Measurements from ENCODE around the gene SCN1A.

Gene SCN1A

GRCh38 chr2:166057370-166058164 lies 70.3 kb downstream of the SCN1A start:
- peak in 1 of 2 experiments; percentile 35 for DNase-seq (ENCODE audit: low read depth in 1 of 2, low spot score in 1 of 2)
- TF ChIP-seq JUND (IDR thresholded peaks at IDR 0.05; ENCODE audit: low read depth): no peak
- in situ Hi-C loops (cut with HindIII; ENCODE audit: low pct_unique_long_range_greater_than_20kb, low sequenced_read_pairs): no loop called here

- in situ Hi-C loops (cut with HindIII; ENCODE audit: low pct_unique_long_range_greater_than_20kb, low sequenced_read_pairs): no loop called here
- TF ChIP-seq JUND (IDR thresholded peaks at IDR 0.05; ENCODE audit: low read depth): no peak
Measured at GRCh38 chr2:166044853-166045483, 82.9 kb downstream of the SCN1A start.

GRCh38 chr2:166042768-166043390 lies 84.9 kb downstream of the SCN1A start:
- TF ChIP-seq JUND (IDR thresholded peaks at IDR 0.05; ENCODE audit: low read depth): no peak
- in situ Hi-C loops (cut with HindIII; ENCODE audit: low pct_unique_long_range_greater_than_20kb, low sequenced_read_pairs): no loop called here
- DNase-seq (ENCODE audit: low read depth in 1 of 2, low spot score in 1 of 2): no peak

More at GRCh38 chr2:166044853-166045483, 82.9 kb downstream of the SCN1A start:
- DNase-seq (ENCODE audit: low read depth in 1 of 2, low spot score in 1 of 2): no peak

GRCh38 chr2:166042356-166042755 lies 85.5 kb downstream of the SCN1A start:
- TF ChIP-seq JUND (IDR thresholded peaks at IDR 0.05; ENCODE audit: low read depth): no peak
- DNase-seq (ENCODE audit: low read depth in 1 of 2, low spot score in 1 of 2): no peak
- in situ Hi-C loops (cut with HindIII; ENCODE audit: low pct_unique_long_range_greater_than_20kb, low sequenced_read_pairs): no loop called here

GRCh38 chr2:166041613-166042012 lies 86.2 kb downstream of the SCN1A start:
- in situ Hi-C loops (cut with HindIII; ENCODE audit: low pct_unique_long_range_greater_than_20kb, low sequenced_read_pairs): no loop called here
- no peak for TF ChIP-seq JUND (IDR thresholded peaks at IDR 0.05; ENCODE audit: low read depth)
- DNase-seq (ENCODE audit: low read depth in 1 of 2, low spot score in 1 of 2): no peak

GRCh38 chr2:166032361-166032760 lies 95.5 kb downstream of the SCN1A start:
- in situ Hi-C loops (cut with HindIII; ENCODE audit: low pct_unique_long_range_greater_than_20kb, low sequenced_read_pairs): no loop called here
- TF ChIP-seq JUND (IDR thresholded peaks at IDR 0.05; ENCODE audit: low read depth): no peak
- no peak for DNase-seq (ENCODE audit: low read depth in 1 of 2, low spot score in 1 of 2)

GRCh38 chr2:166031054-166031453 lies 96.8 kb downstream of the SCN1A start:
- in situ Hi-C loops (cut with HindIII; ENCODE audit: low pct_unique_long_range_greater_than_20kb, low sequenced_read_pairs): no loop called here
- no peak for TF ChIP-seq JUND (IDR thresholded peaks at IDR 0.05; ENCODE audit: low read depth)
- DNase-seq (ENCODE audit: low read depth in 1 of 2, low spot score in 1 of 2): no peak

- DNase-seq (ENCODE audit: low read depth in 1 of 2, low spot score in 1 of 2): no peak
- TF ChIP-seq JUND (IDR thresholded peaks at IDR 0.05; ENCODE audit: low read depth): no peak
- in situ Hi-C loops (cut with HindIII; ENCODE audit: low pct_unique_long_range_greater_than_20kb, low sequenced_read_pairs): no loop called here
Measured at GRCh38 chr2:166025313-166025712, 102.5 kb downstream of the SCN1A start.

GRCh38 chr2:166017208-166017607 lies 110.6 kb downstream of the SCN1A start:
- no peak for TF ChIP-seq JUND (IDR thresholded peaks at IDR 0.05; ENCODE audit: low read depth)
- no peak for DNase-seq (ENCODE audit: low read depth in 1 of 2, low spot score in 1 of 2)
- in situ Hi-C loops (cut with HindIII; ENCODE audit: low pct_unique_long_range_greater_than_20kb, low sequenced_read_pairs): no loop called here

- no peak for TF ChIP-seq JUND (IDR thresholded peaks at IDR 0.05; ENCODE audit: low read depth)
- in situ Hi-C loops (cut with HindIII; ENCODE audit: low pct_unique_long_range_greater_than_20kb, low sequenced_read_pairs): no loop called here
- DNase-seq (ENCODE audit: low read depth in 1 of 2, low spot score in 1 of 2): no peak
Measured at GRCh38 chr2:166013878-166014277, 113.9 kb downstream of the SCN1A start.

- in situ Hi-C loops (cut with HindIII; ENCODE audit: low pct_unique_long_range_greater_than_20kb, low sequenced_read_pairs): no loop called here
- no peak for DNase-seq (ENCODE audit: low read depth in 1 of 2, low spot score in 1 of 2)
- TF ChIP-seq JUND (IDR thresholded peaks at IDR 0.05; ENCODE audit: low read depth): no peak
Measured at GRCh38 chr2:166011660-166012059, 116.2 kb downstream of the SCN1A start.

GRCh38 chr2:166000401-166000800 lies 127.4 kb downstream of the SCN1A start:
- DNase-seq (ENCODE audit: low read depth in 1 of 2, low spot score in 1 of 2): no peak
- in situ Hi-C loops (cut with HindIII; ENCODE audit: low pct_unique_long_range_greater_than_20kb, low sequenced_read_pairs): no loop called here
- TF ChIP-seq JUND (IDR thresholded peaks at IDR 0.05; ENCODE audit: low read depth): no peak

- no peak for DNase-seq (ENCODE audit: low read depth in 1 of 2, low spot score in 1 of 2)
- no peak for TF ChIP-seq JUND (IDR thresholded peaks at IDR 0.05; ENCODE audit: low read depth)
- in situ Hi-C loops (cut with HindIII; ENCODE audit: low pct_unique_long_range_greater_than_20kb, low sequenced_read_pairs): no loop called here
Measured at GRCh38 chr2:165990846-165991245, 137.0 kb downstream of the SCN1A start.
